BE2C (cell line): ENCODE results near the gene KRABD2.
"Not testable (repeated sequence)": the region's sequence is repeated elsewhere in the genome, so short reads cannot be mapped to it uniquely, and the experiment has no call there.

Experiments used
- DNase-seq: peaks from one replicate; pipeline ENCODE4 v3.0.0-alpha.2; 2020
- H3K27me3 ChIP-seq: fragments of 250-450 bp; sonication (Bioruptor Pico); 2 replicates; pipeline ENCODE4 v1.5.1; 2020; ENCODE audit warnings: mild to moderate bottlenecking
- H3K36me3 ChIP-seq: fragments of 250-450 bp; sonication (Bioruptor Pico); 2 replicates; pipeline ENCODE4 v1.5.1; 2020; ENCODE audit warnings: mild to moderate bottlenecking
- H3K4me1 ChIP-seq: fragments of 250-450 bp; sonication (Bioruptor Pico); 2 replicates; pipeline ENCODE4 v1.5.1; 2020
- H3K4me3 ChIP-seq: 2 replicates; pipeline ENCODE4 v1.5.1; 2011; ENCODE audit warnings: low read depth, low read length
- H3K9me3 ChIP-seq: fragments of 250-450 bp; sonication (Bioruptor Pico); 2 replicates; pipeline ENCODE4 v1.5.1; 2020
- CTCF ChIP-seq: IDR thresholded peaks from 2 replicates; pipeline ENCODE4 v1.5.1; 2012; ENCODE audit warnings: mild to moderate bottlenecking, low read depth, low read length

The KRABD2 gene

GRCh38 chr17:8382052-8382879, 5.8 kb upstream of the KRABD2 start:
- H3K36me3 ChIP-seq = peaks cover 48% of the 10 kb centered on the region
- no peaks in the 10 kb centered on the region for H3K9me3 ChIP-seq
- TF ChIP-seq CTCF = no peak
- no peak for DNase-seq
- peak overlapping the region; percentile 89 for H3K4me3 ChIP-seq
- H3K27me3 ChIP-seq = no peaks in the 10 kb centered on the region
- H3K4me1 ChIP-seq = no peaks in the 10 kb centered on the region

GRCh38 chr17:8380049-8380448, 3.5 kb upstream of the KRABD2 start:
- H3K4me1 ChIP-seq = no peaks in the 10 kb centered on the region
- H3K4me3 ChIP-seq = peak overlapping the region; percentile 89
- no peak for DNase-seq
- H3K27me3 ChIP-seq = no peaks in the 10 kb centered on the region
- no peaks in the 10 kb centered on the region for H3K9me3 ChIP-seq
- H3K36me3 ChIP-seq = peaks cover 54% of the 10 kb centered on the region
- no peak for TF ChIP-seq CTCF

- not testable (repeated sequence) for H3K4me1 ChIP-seq, H3K4me3 ChIP-seq, H3K9me3 ChIP-seq, DNase-seq, H3K27me3 ChIP-seq
- H3K36me3 ChIP-seq = peaks cover 54% of the 10 kb centered on the region
Measured at GRCh38 chr17:8378117-8378516, 1.6 kb upstream of the KRABD2 start.

- no peak overlapping the region for H3K4me3 ChIP-seq
- H3K27me3 ChIP-seq = no peaks in the 10 kb centered on the region
- H3K9me3 ChIP-seq = no peaks in the 10 kb centered on the region
- TF ChIP-seq CTCF = no peak
- peaks cover 54% of the 10 kb centered on the region for H3K36me3 ChIP-seq
- DNase-seq = no peak
- H3K4me1 ChIP-seq = no peaks in the 10 kb centered on the region
Measured at GRCh38 chr17:8377422-8377821, 918 bp upstream of the KRABD2 start.

- H3K36me3 ChIP-seq = peaks cover 40% of the 10 kb centered on the region
- H3K27me3 ChIP-seq = no peaks in the 10 kb centered on the region
- no peaks in the 10 kb centered on the region for H3K9me3 ChIP-seq
- H3K4me3 ChIP-seq = peak overlapping the region; percentile 62
- no peaks in the 10 kb centered on the region for H3K4me1 ChIP-seq
- no peak for TF ChIP-seq CTCF
- no peak for DNase-seq
Measured at GRCh38 chr17:8375738-8376259, 705 bp downstream of the KRABD2 start.

- not testable (repeated sequence) for H3K4me3 ChIP-seq, H3K4me1 ChIP-seq, H3K9me3 ChIP-seq, DNase-seq, H3K27me3 ChIP-seq
- peaks cover 22% of the 10 kb centered on the region for H3K36me3 ChIP-seq
Measured at GRCh38 chr17:8373856-8374255, 2.6 kb downstream of the KRABD2 start.

- no peak overlapping the region for H3K4me3 ChIP-seq
- no peak for DNase-seq
- no peak for TF ChIP-seq CTCF
- H3K27me3 ChIP-seq = no peaks in the 10 kb centered on the region
- H3K9me3 ChIP-seq = no peaks in the 10 kb centered on the region
- no peaks in the 10 kb centered on the region for H3K4me1 ChIP-seq
- peaks cover 8% of the 10 kb centered on the region for H3K36me3 ChIP-seq
Measured at GRCh38 chr17:8372422-8372821, 4.1 kb downstream of the KRABD2 start.
